HEK293 (cell line): Measurements from ENCODE around the gene DUOX1.

Source experiments
- CTCF ChIP-seq: fragments of 450-650 bp; formaldehyde crosslinking; IDR thresholded peaks from 2 replicates; pipeline ENCODE4 v1.5.1; 2016; ENCODE audit warnings: missing biosample characterization, missing genetic modification characterization
- ZNF248 ChIP-seq: fragments of 450-650 bp; formaldehyde crosslinking; IDR thresholded peaks from 2 replicates; pipeline ENCODE4 v1.5.1; 2017; ENCODE audit warnings: missing biosample characterization, missing genetic modification characterization
- TF ChIP-seq, protein P1 (sequence below): fragments of 450-650 bp; formaldehyde crosslinking; IDR thresholded peaks from 2 replicates; pipeline ENCODE4 v1.5.1; 2016; ENCODE audit warnings: missing biosample characterization, missing genetic modification characterization

DNA sequence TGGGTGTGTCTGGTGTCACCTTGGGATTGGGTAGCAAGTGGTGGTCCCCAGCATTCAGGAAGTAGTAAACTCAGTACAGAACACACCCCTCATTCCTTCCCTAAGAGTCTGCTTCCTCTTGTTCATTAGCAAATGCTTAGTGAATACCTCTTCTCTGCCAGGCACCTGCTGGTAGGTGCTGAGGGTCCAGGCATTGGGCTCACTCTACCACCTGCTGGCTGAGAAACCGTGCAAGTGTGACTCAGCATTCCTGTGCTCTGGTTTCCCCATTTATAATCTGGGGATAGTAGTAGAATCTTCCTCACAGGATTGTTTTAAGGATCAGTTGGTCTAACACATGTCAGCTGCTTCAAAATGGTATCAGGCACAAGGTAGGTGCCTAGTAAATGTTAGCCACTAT is 53.2 kb downstream of the DUOX1 start:
- no peak for TF ChIP-seq CTCF (tag by site-specific recombination)
- no peak for TF ChIP-seq ZNF248 (tag by site-specific recombination)
- TF ChIP-seq, protein P1, sequence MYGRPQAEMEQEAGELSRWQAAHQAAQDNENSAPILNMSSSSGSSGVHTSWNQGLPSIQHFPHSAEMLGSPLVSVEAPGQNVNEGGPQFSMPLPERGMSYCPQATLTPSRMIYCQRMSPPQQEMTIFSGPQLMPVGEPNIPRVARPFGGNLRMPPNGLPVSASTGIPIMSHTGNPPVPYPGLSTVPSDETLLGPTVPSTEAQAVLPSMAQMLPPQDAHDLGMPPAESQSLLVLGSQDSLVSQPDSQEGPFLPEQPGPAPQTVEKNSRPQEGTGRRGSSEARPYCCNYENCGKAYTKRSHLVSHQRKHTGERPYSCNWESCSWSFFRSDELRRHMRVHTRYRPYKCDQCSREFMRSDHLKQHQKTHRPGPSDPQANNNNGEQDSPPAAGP (tag by site-specific recombination): no peak
